ENCODE data around the gene SERP2.

Gene SERP2

GRCh38 chr13:44436589-44437337, 63.1 kb downstream of the SERP2 start:
- peak; percentile 77 for DNase-seq

DNA sequence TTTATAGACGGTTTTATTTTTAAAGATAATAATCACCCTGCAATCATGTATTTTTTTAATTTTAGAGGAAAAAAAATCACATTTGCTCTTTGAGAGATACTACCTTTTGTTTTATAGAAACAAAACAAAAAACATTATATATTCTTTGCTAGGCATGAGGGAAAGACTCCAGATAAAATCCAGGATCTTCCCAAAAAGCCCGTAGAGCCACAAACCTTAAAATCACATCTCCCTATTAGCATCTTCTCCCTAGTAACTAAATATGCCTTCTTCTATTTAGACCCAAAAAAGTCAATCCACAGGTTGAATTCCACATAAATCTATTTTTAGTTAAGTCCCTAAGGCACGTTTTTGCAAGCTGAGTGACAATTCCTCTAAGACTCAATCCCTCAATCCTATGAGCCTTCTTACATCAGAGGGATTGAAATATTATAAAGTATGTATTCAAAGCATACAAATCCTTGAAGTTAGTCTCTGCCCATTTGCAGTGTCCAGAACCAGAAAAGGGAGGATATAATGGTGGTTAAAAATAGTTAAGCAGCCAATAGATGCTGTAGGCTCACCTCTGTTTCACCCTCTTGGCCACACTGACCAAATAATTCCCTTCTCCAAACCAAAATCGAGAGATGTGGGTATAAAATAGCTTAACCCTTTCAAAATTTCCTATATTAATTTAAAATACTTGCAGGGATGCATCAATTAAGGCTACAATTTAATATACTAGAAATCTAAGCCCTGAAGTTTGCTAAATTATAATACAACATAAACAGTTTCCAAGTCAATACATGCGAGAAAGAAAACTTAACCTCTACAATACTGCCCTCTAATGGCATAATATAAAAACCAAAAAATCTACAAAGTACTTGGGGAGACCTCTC, 64.0 kb downstream of the SERP2 start:
- peak; percentile 22 for DNase-seq

- DNase-seq: no peak
Measured at GRCh38 chr13:44438234-44438579, 64.6 kb downstream of the SERP2 start.

- DNase-seq: no peak
Measured at GRCh38 chr13:44439452-44440024, 65.9 kb downstream of the SERP2 start.

- DNase-seq: no peak
Measured at GRCh38 chr13:44440046-44440608, 66.5 kb downstream of the SERP2 start.

Measured in DMS79 (cell line).